ENCODE measurements around the gene UBD.

GRCh38 chr6:29521006-29521680 is 38.4 kb downstream of the UBD start:
- TF ChIP-seq, protein P1, sequence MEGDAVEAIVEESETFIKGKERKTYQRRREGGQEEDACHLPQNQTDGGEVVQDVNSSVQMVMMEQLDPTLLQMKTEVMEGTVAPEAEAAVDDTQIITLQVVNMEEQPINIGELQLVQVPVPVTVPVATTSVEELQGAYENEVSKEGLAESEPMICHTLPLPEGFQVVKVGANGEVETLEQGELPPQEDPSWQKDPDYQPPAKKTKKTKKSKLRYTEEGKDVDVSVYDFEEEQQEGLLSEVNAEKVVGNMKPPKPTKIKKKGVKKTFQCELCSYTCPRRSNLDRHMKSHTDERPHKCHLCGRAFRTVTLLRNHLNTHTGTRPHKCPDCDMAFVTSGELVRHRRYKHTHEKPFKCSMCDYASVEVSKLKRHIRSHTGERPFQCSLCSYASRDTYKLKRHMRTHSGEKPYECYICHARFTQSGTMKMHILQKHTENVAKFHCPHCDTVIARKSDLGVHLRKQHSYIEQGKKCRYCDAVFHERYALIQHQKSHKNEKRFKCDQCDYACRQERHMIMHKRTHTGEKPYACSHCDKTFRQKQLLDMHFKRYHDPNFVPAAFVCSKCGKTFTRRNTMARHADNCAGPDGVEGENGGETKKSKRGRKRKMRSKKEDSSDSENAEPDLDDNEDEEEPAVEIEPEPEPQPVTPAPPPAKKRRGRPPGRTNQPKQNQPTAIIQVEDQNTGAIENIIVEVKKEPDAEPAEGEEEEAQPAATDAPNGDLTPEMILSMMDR (IDR thresholded peaks at IDR 0.05 in 4 of 5, conservative IDR thresholded peaks at IDR 0.05 in 1 of 5): no peak
- TF ChIP-seq POLR2A (IDR thresholded peaks at IDR 0.05): no peak
